ENCODE results near the gene DNER.

DNA sequence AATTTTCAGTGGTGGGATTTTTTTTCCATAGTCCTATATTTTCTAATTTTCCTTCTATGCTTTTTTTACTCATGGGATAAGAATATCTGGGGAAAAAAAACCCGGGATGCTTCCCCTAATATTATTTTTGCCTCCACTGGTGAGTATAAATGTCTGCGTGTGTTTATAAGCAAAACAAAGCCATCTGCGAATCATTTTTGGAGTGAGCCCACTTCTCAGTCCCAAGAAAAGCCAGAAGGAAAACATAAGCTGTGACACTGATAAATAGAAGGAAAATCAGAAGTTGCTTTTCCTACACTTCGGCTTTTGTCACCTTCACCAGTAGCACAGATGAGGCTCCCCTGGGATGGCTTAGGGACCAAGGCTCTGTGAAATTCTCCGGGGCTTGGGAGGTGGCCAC lies 308.6 kb downstream of the DNER start:
- TF ChIP-seq POLR2A (IDR thresholded peaks at IDR 0.05; ENCODE audit: low read depth, low read length) (no peak), POLR2AphosphoS5 (IDR thresholded peaks at IDR 0.05; ENCODE audit: insufficient read depth, low read depth, low read length) (no peak), EZH2 (IDR thresholded peaks at IDR 0.05; ENCODE audit: borderline replicate concordance, low read depth, low read length, severe bottlenecking) (no peak), FOS (IDR thresholded peaks at IDR 0.05; ENCODE audit: borderline replicate concordance, insufficient read depth, low read length) (no peak)
- TF ChIP-seq, protein P1, sequence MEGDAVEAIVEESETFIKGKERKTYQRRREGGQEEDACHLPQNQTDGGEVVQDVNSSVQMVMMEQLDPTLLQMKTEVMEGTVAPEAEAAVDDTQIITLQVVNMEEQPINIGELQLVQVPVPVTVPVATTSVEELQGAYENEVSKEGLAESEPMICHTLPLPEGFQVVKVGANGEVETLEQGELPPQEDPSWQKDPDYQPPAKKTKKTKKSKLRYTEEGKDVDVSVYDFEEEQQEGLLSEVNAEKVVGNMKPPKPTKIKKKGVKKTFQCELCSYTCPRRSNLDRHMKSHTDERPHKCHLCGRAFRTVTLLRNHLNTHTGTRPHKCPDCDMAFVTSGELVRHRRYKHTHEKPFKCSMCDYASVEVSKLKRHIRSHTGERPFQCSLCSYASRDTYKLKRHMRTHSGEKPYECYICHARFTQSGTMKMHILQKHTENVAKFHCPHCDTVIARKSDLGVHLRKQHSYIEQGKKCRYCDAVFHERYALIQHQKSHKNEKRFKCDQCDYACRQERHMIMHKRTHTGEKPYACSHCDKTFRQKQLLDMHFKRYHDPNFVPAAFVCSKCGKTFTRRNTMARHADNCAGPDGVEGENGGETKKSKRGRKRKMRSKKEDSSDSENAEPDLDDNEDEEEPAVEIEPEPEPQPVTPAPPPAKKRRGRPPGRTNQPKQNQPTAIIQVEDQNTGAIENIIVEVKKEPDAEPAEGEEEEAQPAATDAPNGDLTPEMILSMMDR (IDR thresholded peaks at IDR 0.05; ENCODE audit: extremely low read depth in 1 of 2, insufficient read depth in 1 of 2, low read depth in 1 of 2, low read length in 2 of 2) = no peak
- TF ChIP-seq, protein P2, sequence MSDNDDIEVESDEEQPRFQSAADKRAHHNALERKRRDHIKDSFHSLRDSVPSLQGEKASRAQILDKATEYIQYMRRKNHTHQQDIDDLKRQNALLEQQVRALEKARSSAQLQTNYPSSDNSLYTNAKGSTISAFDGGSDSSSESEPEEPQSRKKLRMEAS (IDR thresholded peaks at IDR 0.05; ENCODE audit: insufficient read depth, insufficient read length) = no peak
